DOHH2 (cell line): ENCODE data around the gene SYNRG.

Experiments
- H3F3A ChIP-seq: fragments of 200-600 bp; sonication (generic), shearing (Covaris generic); 2 replicates; pipeline ENCODE4 v1.6.0; 2016; ENCODE audit warnings: antibody characterized with exemption, mild to moderate bottlenecking; ENCODE audit not compliant: control insufficient read depth, insufficient read depth
- H3K27ac ChIP-seq: fragments of 200-600 bp; sonication (generic); 2 replicates; pipeline ENCODE4 v1.5.1; 2014; ENCODE audit warnings: low read depth, mild to moderate bottlenecking, low read length, moderate library complexity
- H3K27me3 ChIP-seq: fragments of 200-600 bp; sonication (generic); 2 replicates; pipeline ENCODE4 v1.6.1; 2014; ENCODE audit warnings: mild to moderate bottlenecking, low read length, mixed read lengths; ENCODE audit not compliant: control insufficient read depth
- H3K36me3 ChIP-seq: fragments of 200-600 bp; sonication (generic); 2 replicates; pipeline ENCODE4 v1.6.1; 2014; ENCODE audit warnings: mild to moderate bottlenecking, low read length, moderate library complexity, mixed read lengths; ENCODE audit not compliant: control insufficient read depth
- H3K4me1 ChIP-seq: fragments of 200-600 bp; sonication (generic); 2 replicates; pipeline ENCODE4 v1.6.1; 2014; ENCODE audit warnings: mild to moderate bottlenecking, low read length, mixed read lengths; ENCODE audit not compliant: control insufficient read depth
- H3K4me2 ChIP-seq: fragments of 200-600 bp; sonication (generic); 2 replicates; pipeline ENCODE4 v1.6.0; 2014; ENCODE audit warnings: mild to moderate bottlenecking, low read length, moderate library complexity
- H3K4me3 ChIP-seq: fragments of 200-600 bp; sonication (generic); 2 replicates; pipeline ENCODE4 v1.5.1; 2014; ENCODE audit warnings: mild to moderate bottlenecking, low read length, mixed read lengths
- H3K79me2 ChIP-seq: fragments of 200-600 bp; sonication (generic); 2 replicates; pipeline ENCODE4 v1.6.1; 2014; ENCODE audit warnings: mild to moderate bottlenecking, low read length, mixed read lengths; ENCODE audit not compliant: control insufficient read depth
- H3K9me2 ChIP-seq: fragments of 200-600 bp; sonication (generic); replicated peaks from 2 replicates; pipeline ENCODE4 v1.6.1; 2014; ENCODE audit warnings: mild to moderate bottlenecking, low read length, mixed read lengths; ENCODE audit not compliant: control insufficient read depth
- H3K9me3 ChIP-seq: fragments of 200-600 bp; sonication (generic); 2 replicates; pipeline ENCODE4 v1.6.1; 2014; ENCODE audit warnings: antibody characterized with exemption, low read length, mixed read lengths; ENCODE audit not compliant: control insufficient read depth, insufficient read depth
- H4K20me1 ChIP-seq: fragments of 200-600 bp; sonication (generic); 2 replicates; pipeline ENCODE4 v1.6.0; 2014; ENCODE audit warnings: low read depth, mild to moderate bottlenecking, antibody characterized with exemption, low read length, moderate library complexity; ENCODE audit not compliant: control insufficient read depth, insufficient read depth
- CTCF ChIP-seq: fragments of 200-600 bp; sonication (generic); IDR thresholded peaks from one replicate; pipeline ENCODE4 v1.5.1; 2014; ENCODE audit warnings: antibody characterized with exemption, mild to moderate bottlenecking, low read depth, low read length; ENCODE audit not compliant: poor library complexity, severe bottlenecking
- EZH2phosphoT487 ChIP-seq: fragments of 200-600 bp; sonication (generic); IDR thresholded peaks from 2 replicates; pipeline ENCODE4 v1.6.1; 2017; ENCODE audit warnings: borderline replicate concordance, mild to moderate bottlenecking, antibody characterized with exemption, low read length, moderate library complexity, mixed read lengths

SYNRG gene

GRCh38 chr17:37576281-37576680 lies 32.9 kb downstream of the SYNRG start:
- Histone ChIP-seq H3F3A (peaks cover 3% of the 10 kb centered on the region; the same call in 1 of the 2 replicates), H4K20me1 (no peaks in the 10 kb centered on the region), H3K9me3 (no peaks in the 10 kb centered on the region), H3K36me3 (peaks cover 78% of the 10 kb centered on the region), H3K27ac (no peak overlapping the region), H3K4me1 (no peaks in the 10 kb centered on the region), H3K9me2 (no peaks in the 10 kb centered on the region), H3K4me2 (no peak overlapping the region), H3K27me3 (no peaks in the 10 kb centered on the region), H3K4me3 (no peak overlapping the region), H3K79me2 (peaks cover 8% of the 10 kb centered on the region; the same call in 1 of the 2 replicates)
- TF ChIP-seq CTCF (no peak), EZH2phosphoT487 (no peak)

GRCh38 chr17:37574427-37574826 lies 34.8 kb downstream of the SYNRG start:
- no peaks in the 10 kb centered on the region for H3K9me2 ChIP-seq
- H3K9me3 ChIP-seq = no peaks in the 10 kb centered on the region
- H3K4me2 ChIP-seq = no peak overlapping the region
- peaks cover 87% of the 10 kb centered on the region for H3K36me3 ChIP-seq
- peaks cover 8% of the 10 kb centered on the region; the same call in 1 of the 2 replicates for H3K79me2 ChIP-seq
- peaks cover 3% of the 10 kb centered on the region; the same call in 1 of the 2 replicates for H3F3A ChIP-seq
- no peak for TF ChIP-seq EZH2phosphoT487
- no peak for TF ChIP-seq CTCF
- H4K20me1 ChIP-seq = no peaks in the 10 kb centered on the region
- H3K27ac ChIP-seq = no peak overlapping the region
- H3K4me3 ChIP-seq = no peak overlapping the region
- H3K27me3 ChIP-seq = no peaks in the 10 kb centered on the region
- H3K4me1 ChIP-seq = no peaks in the 10 kb centered on the region

GRCh38 chr17:37571674-37572073 lies 37.5 kb downstream of the SYNRG start:
- Histone ChIP-seq H3K9me3 (no peaks in the 10 kb centered on the region), H3K79me2 (peaks cover 8% of the 10 kb centered on the region; the same call in 1 of the 2 replicates), H3K4me2 (no peak overlapping the region), H3K27me3 (no peaks in the 10 kb centered on the region), H3F3A (no peaks in the 10 kb centered on the region), H3K9me2 (no peaks in the 10 kb centered on the region), H3K27ac (no peak overlapping the region), H4K20me1 (no peaks in the 10 kb centered on the region), H3K4me1 (no peaks in the 10 kb centered on the region), H3K4me3 (no peak overlapping the region), H3K36me3 (peaks cover 92% of the 10 kb centered on the region)
- TF ChIP-seq CTCF (no peak), EZH2phosphoT487 (no peak)
